AG04450 (cell line): ENCODE data around the gene ERP29. TPM values are rescaled to one million over a fixed set of nuclear protein-coding genes. Genes with fewer than 3 reads are reported as not detected.
"Not testable (repeated sequence)": the region's sequence is repeated elsewhere in the genome, so short reads cannot be mapped to it uniquely, and the experiment has no call there.

Source experiments
- CTCF ChIA-PET: fragments of 300-600, 350-600 bp; formaldehyde crosslinking; extraction: SDS; loops from one replicate; lab custom pipeline; 2022; ENCODE audit warnings: antibody characterized with exemption, inconsistent platforms; lab: Charles Lee
- POLR2A ChIA-PET: fragments of 350-600 bp; formaldehyde crosslinking; extraction: SDS; loops from one replicate; lab custom pipeline; 2021; ENCODE audit warnings: antibody characterized with exemption, inconsistent platforms; lab: Yijun Ruan, JAX
- DNase-seq: peaks from one replicate; pipeline ENCODE4 v3.0.0-alpha.2; 2011; ENCODE audit warnings: low read depth, low spot score
- H3K27ac ChIP-seq: one replicate; pipeline ENCODE4 v1.5.1; 2012; ENCODE audit warnings: low read depth, low read length, control low read depth
- H3K27me3 ChIP-seq: one replicate; pipeline ENCODE4 v1.6.0; 2012; ENCODE audit warnings: low read length; ENCODE audit not compliant: control insufficient read depth, insufficient read depth
- H3K4me3 ChIP-seq: 2 replicates; pipeline ENCODE4 v1.5.1; 2011; ENCODE audit warnings: mild to moderate bottlenecking, low read depth, low read length, control low read depth
- H3K9me3 ChIP-seq: 2 replicates; pipeline ENCODE4 v1.5.1; 2012; ENCODE audit warnings: low read length; ENCODE audit not compliant: control insufficient read depth, insufficient read depth
- polyA plus RNA-seq: library from polyadenylated mRNA; depleted of rRNA; stranded (reverse); fragments of >200 nt; gene quantifications from 2 replicates; pipeline ENCODE4 v1.2.3, GENCODE V29; 2011
- TF ChIP-seq, protein P1 (sequence below): IDR thresholded peaks from 2 replicates; pipeline ENCODE4 v1.5.1; 2011; ENCODE audit warnings: low read depth, low read length, control low read depth, inconsistent platforms

The ERP29 gene
- polyA plus RNA-seq, 1 experiment, result 125 TPM

- Histone ChIP-seq H3K27me3 (no peaks in the 10 kb centered on the region), H3K9me3 (no peaks in the 10 kb centered on the region), H3K27ac (no peak overlapping the region), H3K4me3 (no peak overlapping the region)
- ChIA-PET POLR2A (interaction anchor here (0.6 kb wide), 1 partner anchor 15 kb away, joined by 3 read pairs; no protein-coding TSS in a partner anchor), CTCF (no interaction called here)
- no peak for DNase-seq
- TF ChIP-seq, protein P1, sequence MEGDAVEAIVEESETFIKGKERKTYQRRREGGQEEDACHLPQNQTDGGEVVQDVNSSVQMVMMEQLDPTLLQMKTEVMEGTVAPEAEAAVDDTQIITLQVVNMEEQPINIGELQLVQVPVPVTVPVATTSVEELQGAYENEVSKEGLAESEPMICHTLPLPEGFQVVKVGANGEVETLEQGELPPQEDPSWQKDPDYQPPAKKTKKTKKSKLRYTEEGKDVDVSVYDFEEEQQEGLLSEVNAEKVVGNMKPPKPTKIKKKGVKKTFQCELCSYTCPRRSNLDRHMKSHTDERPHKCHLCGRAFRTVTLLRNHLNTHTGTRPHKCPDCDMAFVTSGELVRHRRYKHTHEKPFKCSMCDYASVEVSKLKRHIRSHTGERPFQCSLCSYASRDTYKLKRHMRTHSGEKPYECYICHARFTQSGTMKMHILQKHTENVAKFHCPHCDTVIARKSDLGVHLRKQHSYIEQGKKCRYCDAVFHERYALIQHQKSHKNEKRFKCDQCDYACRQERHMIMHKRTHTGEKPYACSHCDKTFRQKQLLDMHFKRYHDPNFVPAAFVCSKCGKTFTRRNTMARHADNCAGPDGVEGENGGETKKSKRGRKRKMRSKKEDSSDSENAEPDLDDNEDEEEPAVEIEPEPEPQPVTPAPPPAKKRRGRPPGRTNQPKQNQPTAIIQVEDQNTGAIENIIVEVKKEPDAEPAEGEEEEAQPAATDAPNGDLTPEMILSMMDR, result no peak
Observed at GRCh38 chr12:112035219-112035785, 22.1 kb downstream of the ERP29 start.

DNA sequence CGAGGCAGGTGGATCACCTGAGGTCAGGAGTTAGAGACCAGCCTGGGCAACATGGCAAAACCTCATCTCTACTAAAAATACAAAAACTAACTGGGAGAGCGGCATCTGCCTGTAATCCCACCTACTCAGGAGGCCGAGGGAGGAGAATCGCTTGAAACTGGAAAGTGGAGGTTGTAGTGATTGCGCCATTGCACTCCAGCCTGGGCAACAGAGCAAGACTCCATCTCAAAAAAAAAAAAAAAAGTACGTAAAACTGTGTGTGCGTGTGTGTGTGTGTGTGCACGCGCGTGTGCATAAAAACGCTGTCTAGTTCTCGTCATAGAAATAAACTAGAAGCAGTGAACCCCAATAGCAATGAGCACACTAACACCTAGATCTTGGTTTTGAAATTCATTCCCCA, 23.4 kb downstream of the ERP29 start:
- H3K9me3 ChIP-seq, DNase-seq, POLR2A ChIA-PET, CTCF ChIA-PET, H3K4me3 ChIP-seq, H3K27ac ChIP-seq, H3K27me3 ChIP-seq: not testable (repeated sequence)

DNA sequence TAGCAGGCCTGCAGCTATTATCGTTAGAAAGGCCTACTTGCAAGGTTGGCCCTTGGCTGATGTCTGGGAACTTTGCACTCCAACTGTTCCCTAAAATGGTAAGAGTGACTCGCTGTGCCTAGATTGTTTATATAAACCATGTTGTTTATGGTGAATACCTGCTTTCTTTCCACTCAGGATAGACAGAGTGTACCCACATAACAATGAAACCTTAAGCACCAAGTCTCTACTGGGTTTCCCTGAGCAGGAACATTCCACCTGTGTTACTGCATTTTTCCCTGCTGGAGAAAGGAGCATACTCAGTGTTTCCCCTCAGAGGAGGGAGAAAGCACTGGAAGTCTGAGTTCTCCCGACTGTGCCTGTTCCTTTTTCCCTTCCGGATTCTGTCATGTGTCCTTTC, 32.8 kb downstream of the ERP29 start:
- TF ChIP-seq, protein P1, result no peak
- no peak for DNase-seq
- POLR2A ChIA-PET, result no interaction called here
- CTCF ChIA-PET, result no interaction called here
- Histone ChIP-seq H3K4me3 (no peak overlapping the region), H3K9me3 (no peaks in the 10 kb centered on the region; the same call in 1 of the 2 replicates), H3K27ac (no peak overlapping the region), H3K27me3 (no peaks in the 10 kb centered on the region)

DNA sequence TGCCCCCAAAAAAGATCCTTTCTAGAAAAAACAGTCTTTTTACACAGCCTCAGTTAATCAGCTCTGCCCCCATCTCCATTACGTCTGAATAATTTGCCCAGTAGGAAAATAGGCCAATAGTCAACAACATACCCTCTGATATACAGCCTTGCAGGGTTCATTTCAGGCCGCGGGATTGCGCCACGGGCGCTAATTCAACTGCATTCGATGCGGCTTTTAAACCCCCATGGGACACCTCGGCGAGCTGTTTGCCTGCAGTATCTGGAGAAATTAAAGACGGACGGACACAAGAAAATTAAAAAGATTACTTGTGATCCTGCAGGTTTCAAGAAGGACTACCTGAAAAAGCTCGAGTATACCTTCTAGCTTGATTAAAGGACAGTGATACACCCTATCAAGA, 36.1 kb downstream of the ERP29 start:
- no peak for DNase-seq
- no peak overlapping the region for H3K4me3 ChIP-seq
- TF ChIP-seq, protein P1, result no peak
- ChIA-PET CTCF (no interaction called here), POLR2A (no interaction called here)
- H3K27ac ChIP-seq, result no peak overlapping the region
- no peaks in the 10 kb centered on the region; the same call in 1 of the 2 replicates for H3K9me3 ChIP-seq
- no peaks in the 10 kb centered on the region for H3K27me3 ChIP-seq

GRCh38 chr12:112061137-112061536, 47.9 kb downstream of the ERP29 start:
- no peaks in the 10 kb centered on the region for H3K9me3 ChIP-seq
- no peak overlapping the region for H3K4me3 ChIP-seq
- no peak for DNase-seq
- H3K27me3 ChIP-seq, result no peaks in the 10 kb centered on the region
- no peak overlapping the region for H3K27ac ChIP-seq
- ChIA-PET CTCF (no interaction called here), POLR2A (no interaction called here)
- TF ChIP-seq, protein P1, result no peak
